Adipocyte (in vitro differentiated cells): ENCODE measurements around the gene CHMP4A.
"Not testable (repeated sequence)": the region's sequence is repeated elsewhere in the genome, so short reads cannot be mapped to it uniquely, and the experiment has no call there.

ENCODE experiments used
- DNase-seq: peaks from one replicate; pipeline ENCODE4 v3.0.0-alpha.2; 2015; ENCODE audit warnings: low read depth
- H3K27me3 ChIP-seq: replicated peaks from 2 replicates; pipeline ENCODE4 v1.7.0; 2013; ENCODE audit warnings: mild to moderate bottlenecking, low read length, moderate library complexity; ENCODE audit not compliant: control insufficient read depth, insufficient read depth
- H3K36me3 ChIP-seq: 2 replicates; pipeline ENCODE4 v1.7.0; 2013; ENCODE audit warnings: low read length, mild to moderate bottlenecking, moderate library complexity; ENCODE audit not compliant: control insufficient read depth, insufficient read depth, severe bottlenecking
- H3K4me1 ChIP-seq: 2 replicates; pipeline ENCODE4 v1.7.0; 2013; ENCODE audit warnings: mild to moderate bottlenecking, low read length, moderate library complexity; ENCODE audit not compliant: control insufficient read depth, insufficient read depth
- H3K4me3 ChIP-seq: 2 replicates; pipeline ENCODE4 v1.7.0; 2013; ENCODE audit warnings: mild to moderate bottlenecking, low read length, moderate library complexity
- H3K9ac ChIP-seq: 2 replicates; pipeline ENCODE4 v1.7.0; 2013; ENCODE audit warnings: mild to moderate bottlenecking, low read length, moderate library complexity
- H3K9me3 ChIP-seq: 2 replicates; pipeline ENCODE4 v1.7.0; 2013; ENCODE audit warnings: mild to moderate bottlenecking, low read length, moderate library complexity; ENCODE audit not compliant: control insufficient read depth

CHMP4A gene

DNA sequence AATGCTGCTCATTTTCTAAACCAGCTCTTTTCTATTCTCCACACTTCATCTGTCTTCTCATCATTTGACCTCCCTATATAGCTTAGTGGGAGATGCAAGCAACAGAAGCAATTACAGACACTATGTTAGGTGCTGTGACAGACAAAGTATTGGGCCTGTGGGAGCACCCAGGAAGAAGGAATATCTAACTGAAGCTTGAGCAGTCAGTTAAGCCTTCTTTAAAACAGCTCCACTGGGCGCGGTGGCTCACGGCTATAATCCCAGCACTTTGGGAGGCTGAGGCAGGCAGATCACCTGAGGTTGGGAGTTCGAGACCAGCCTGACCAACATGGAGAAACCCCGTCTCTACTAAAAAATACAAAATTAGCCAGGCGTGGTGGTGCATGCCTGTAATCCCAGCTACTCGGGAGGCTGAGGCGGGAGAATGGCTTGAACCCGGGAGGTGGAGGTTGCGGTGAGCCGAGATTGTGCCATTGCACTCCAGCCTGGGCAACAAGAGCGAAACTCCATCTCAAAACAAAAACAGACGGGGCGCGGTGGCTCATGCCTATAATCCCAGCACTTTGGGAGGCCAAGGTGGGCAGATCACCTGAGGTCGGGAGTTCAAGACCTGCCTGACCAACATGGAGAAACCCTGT lies 9.9 kb downstream of the CHMP4A start:
- not testable (repeated sequence) for H3K4me3 ChIP-seq, H3K9me3 ChIP-seq, H3K4me1 ChIP-seq, H3K9ac ChIP-seq, DNase-seq, H3K27me3 ChIP-seq
- peaks cover 49% of the 10 kb centered on the region for H3K36me3 ChIP-seq

DNA sequence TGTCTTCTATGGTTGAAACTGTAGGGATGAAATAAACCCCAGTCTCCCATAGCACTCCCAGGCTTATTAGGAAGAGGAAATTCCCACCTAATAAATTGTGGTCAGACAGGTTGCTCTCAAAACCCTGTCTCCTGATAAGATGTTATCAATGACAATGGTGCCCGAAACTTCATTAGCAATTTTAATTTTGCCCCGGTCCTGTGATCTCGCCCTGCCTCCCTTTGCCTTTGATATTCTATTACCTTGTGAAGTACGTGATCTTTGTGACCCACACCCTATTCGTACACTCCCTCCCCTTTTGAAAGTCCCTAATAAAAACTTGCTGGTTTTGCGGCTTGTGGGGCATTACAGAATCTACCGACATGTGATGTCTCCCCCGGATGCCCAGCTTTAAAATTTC lies 10.8 kb downstream of the CHMP4A start:
- not testable (repeated sequence) for H3K9ac ChIP-seq, H3K4me1 ChIP-seq, H3K27me3 ChIP-seq, H3K9me3 ChIP-seq, H3K4me3 ChIP-seq, DNase-seq
- peaks cover 41% of the 10 kb centered on the region for H3K36me3 ChIP-seq

DNA sequence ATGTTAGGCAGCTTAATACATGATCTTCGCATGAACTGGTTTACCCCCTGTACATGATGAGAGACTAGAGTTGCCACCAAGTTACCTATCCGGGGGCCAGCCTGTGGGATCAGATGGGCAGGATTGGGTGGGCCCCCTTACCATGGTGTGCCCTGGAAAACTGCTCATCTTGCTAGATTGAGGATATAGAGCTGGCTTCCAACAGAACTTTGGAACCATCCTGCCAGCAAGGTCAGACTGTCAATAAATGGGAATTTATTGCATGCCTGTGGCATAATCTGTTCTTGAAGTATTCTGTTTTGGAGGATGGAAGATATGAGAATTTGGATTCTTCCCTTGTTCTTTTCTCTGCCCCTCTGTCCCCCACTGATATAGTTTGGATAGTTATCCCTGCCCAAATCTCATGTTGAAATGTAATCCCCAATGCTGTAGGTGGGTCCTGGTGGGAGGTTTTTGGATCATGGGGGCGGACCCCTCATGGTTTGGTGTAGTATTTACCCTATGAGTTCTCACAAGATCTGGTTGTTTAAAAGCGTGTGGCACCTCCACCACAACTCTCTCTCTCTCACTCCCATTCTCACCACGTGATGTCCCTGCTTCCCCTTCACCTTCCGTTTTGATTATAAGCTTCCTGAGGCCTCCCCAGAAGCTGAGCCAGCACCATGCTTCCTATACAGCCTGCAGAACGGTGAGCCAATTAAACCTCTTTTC lies 14.3 kb downstream of the CHMP4A start:
- H3K36me3 ChIP-seq = peaks cover 11% of the 10 kb centered on the region
- H3K4me1 ChIP-seq = peaks cover 17% of the 10 kb centered on the region
- no peaks in the 10 kb centered on the region for H3K27me3 ChIP-seq
- no peaks in the 10 kb centered on the region for H3K9me3 ChIP-seq
- H3K4me3 ChIP-seq = no peak overlapping the region
- no peak overlapping the region for H3K9ac ChIP-seq
- no peak for DNase-seq

DNA sequence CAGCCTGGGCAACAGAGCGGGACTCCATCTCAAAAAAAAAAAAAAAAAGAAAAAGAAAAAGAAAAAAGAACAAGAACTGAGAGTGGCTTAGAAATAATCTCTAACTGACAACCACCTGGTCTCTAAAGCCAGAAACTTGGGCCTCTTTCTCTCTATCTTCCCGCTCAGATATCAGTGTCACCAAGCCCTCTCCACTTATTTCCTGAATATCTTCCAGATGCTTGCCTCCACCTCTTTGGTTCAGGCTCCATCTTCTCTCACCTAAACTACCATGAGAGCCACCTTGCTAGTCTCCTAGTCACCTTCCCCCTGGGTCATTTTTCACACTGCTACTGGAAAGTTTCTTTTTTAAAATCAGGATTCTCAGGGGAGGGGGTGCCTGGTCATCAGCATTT lies 16.2 kb downstream of the CHMP4A start:
- Histone ChIP-seq H3K36me3 (peaks cover 15% of the 10 kb centered on the region), H3K27me3 (no peaks in the 10 kb centered on the region), H3K9ac (no peak overlapping the region), H3K4me3 (no peak overlapping the region), H3K9me3 (no peaks in the 10 kb centered on the region), H3K4me1 (peaks cover 19% of the 10 kb centered on the region)
- no peak for DNase-seq

DNA sequence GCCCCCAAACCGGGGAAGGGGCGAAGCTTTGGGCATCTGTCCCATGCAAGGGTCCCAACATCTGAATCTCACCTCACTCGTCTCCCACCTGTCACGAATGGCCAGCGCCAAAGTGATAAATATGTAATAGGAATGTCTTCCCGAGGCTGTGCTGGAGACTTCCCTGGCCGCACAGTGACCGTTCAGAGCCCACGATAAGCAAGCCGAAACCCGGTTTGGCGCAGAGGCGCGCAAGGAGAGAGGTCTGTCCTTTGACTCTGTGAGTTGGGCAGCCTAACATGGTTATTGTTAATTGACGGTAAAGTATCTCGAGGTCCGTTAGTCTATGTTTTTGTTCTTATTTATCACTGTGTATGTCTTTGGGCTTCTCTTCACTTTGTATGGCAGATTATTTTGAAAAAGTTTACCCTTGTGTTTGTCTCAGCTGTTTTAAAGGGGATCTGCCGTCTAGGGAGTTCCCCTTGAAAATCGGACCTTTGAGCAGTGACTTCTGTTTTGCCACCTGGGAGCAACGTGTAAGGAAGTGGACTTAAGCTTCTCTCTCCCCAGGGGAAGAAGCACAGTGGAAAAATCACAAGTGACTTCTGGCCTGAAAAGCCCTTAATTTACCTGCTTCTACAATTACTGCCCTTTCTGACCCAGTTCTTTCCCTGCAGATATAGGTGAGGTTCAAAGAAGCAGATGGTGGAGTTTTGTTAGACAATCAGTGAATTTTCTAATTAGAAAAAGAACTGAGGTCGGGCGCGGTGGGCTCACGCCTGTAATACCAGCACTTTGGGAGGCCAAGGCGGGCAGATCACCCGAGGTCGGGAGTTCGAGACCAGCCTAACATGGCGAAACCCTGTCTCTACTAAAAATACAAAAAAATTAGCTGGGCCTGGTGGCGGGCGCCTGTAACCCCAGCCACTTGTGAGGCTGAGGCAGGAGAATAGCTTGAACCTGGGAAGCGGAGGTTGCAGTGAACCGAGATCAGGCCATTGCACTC lies 16.9 kb downstream of the CHMP4A start:
- H3K9ac ChIP-seq = peak overlapping the region; percentile 99
- peak overlapping the region; percentile 97 for H3K4me3 ChIP-seq
- no peaks in the 10 kb centered on the region for H3K27me3 ChIP-seq
- DNase-seq = peak; percentile 63
- H3K9me3 ChIP-seq = no peaks in the 10 kb centered on the region
- peaks cover 19% of the 10 kb centered on the region for H3K4me1 ChIP-seq
- peaks cover 12% of the 10 kb centered on the region for H3K36me3 ChIP-seq

DNA sequence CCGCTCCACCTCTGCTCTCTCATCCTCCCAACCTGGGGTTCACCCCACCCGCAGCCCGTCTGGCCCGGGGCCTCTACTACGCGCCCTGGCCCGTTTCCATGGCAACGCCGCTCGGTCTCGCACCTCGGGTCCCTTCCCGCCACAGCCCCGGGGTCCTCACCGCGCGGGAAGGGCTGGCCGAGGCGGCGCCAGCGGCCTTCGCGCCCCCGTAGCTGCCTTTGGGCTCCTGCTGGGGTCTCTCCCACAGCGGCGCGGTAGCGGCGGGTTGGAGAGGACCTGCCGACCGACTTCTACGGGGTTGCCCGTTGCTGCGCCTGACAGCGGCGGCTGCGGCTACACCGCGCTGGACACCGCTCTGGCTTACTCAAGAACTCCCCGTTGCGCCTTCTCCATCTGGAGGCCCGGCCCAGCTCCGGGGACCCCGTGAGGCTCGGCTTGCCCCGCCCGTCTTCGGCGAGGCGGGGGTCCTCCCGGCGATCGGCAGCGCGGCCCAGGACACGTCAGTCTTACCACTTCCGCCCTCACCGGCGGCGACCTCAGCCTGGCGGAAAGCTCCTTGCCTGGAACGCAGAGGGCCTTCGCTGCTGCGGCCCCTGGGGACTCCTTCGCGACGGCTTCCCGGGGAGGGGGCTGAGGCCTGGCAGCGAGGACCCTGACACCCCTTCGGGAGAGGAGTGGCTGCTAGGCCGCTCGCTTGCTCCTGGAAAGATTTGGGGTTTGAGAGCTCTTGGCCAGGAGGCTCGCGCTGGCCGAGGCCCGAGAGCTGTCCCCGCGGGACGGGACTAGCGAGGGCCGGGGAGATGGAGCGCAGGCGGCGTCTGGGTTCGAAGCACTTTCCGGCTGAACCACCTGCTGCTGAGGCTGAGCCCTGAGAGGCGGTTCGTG lies 17.9 kb downstream of the CHMP4A start, which contains the start of gene TM9SF1:
Gene TM9SF1, minus strand, starts transcription at position 256 of the 885 bp plus-strand sequence. CDS start 422 bp downstream, outside the sequence.
- H3K9ac ChIP-seq = peak within 1 kb of the TSS; percentile 99
- peaks cover 19% of the 10 kb centered on the region for H3K4me1 ChIP-seq
- no peaks in the 10 kb centered on the region for H3K27me3 ChIP-seq
- no peaks in the 10 kb centered on the region for H3K9me3 ChIP-seq
- peak within 1 kb of the TSS; percentile 97 for H3K4me3 ChIP-seq
- DNase-seq = peak; percentile 92
- H3K36me3 ChIP-seq = peaks cover 14% of the 10 kb centered on the region

DNA sequence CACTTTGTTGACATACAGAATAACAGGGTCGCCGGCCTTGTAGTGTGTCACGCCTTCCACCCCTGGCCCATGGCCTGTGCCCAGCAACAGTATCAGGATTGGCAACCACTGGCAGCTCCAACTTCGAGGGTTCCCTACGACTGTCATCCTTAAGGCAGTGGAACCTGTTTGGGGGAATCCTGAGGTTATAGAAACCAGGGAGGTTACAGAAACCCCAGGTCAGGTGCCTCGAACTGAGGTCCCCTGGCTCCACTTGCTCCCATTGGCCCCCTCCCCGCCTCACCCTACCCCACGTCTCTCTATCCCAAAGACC lies 18.5 kb downstream of the CHMP4A start:
- Histone ChIP-seq H3K27me3 (no peaks in the 10 kb centered on the region), H3K4me1 (peaks cover 19% of the 10 kb centered on the region), H3K9ac (peak overlapping the region; percentile 99), H3K36me3 (peaks cover 14% of the 10 kb centered on the region), H3K9me3 (no peaks in the 10 kb centered on the region), H3K4me3 (peak overlapping the region; percentile 97)
- DNase-seq = no peak

DNA sequence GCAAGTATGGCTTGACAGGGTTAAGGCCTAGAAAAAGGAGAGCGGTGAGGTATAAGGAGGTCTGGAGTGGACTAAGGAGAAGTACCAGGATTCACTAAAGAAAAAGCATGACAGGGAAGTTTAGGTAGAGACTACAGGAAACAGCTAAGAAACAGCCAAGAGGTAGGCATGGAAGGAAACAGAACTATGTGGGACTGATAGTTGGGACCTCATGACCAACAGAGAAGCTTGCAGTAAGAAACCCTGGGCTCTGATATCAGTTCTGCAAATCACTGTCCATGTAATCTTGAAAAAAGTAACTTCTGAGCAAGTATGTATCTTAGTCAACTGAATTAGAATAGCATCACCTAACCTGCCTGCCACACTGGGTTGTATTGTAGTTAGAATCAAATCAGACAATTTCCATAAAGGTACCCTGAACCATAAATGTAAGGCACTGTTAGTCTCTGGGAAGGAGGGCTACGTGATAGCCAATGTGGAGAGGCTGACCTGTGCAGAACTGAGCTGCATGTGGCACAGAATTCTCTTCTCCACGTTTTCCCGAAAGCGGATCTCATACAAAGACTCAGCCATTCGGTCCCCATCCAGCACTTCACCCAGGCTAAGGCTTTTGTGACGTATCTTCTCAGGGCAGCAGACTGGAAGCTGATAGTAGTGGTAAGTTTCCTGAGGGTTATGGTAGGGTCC lies 19.0 kb downstream of the CHMP4A start:
- no peak for DNase-seq
- Histone ChIP-seq H3K4me3 (peak overlapping the region; percentile 97), H3K9ac (peak overlapping the region; percentile 99), H3K9me3 (no peaks in the 10 kb centered on the region), H3K27me3 (no peaks in the 10 kb centered on the region), H3K4me1 (peaks cover 21% of the 10 kb centered on the region), H3K36me3 (peaks cover 14% of the 10 kb centered on the region)

DNA sequence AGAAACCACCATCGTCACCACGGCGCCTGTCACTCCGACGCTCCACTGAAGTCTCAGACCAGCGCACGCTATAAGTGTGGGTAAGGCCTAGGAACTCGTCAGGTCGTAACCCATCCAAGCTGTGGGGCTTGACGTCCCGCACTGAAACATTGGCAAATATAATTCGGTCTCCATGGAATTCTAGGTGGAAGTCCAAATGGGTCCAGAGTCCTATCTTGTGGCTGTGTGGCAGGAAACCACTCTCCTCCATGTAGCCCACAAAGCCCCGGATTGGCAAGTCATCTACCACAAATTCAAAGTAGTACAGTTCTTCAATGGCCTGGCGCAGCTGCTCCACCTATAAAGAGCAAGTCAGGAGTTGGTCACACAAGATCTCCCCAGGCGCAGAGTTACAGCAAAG lies 20.4 kb downstream of the CHMP4A start:
- DNase-seq = no peak
- Histone ChIP-seq H3K27me3 (no peaks in the 10 kb centered on the region), H3K36me3 (peaks cover 14% of the 10 kb centered on the region), H3K9ac (no peak overlapping the region), H3K4me3 (no peak overlapping the region), H3K9me3 (no peaks in the 10 kb centered on the region), H3K4me1 (peaks cover 27% of the 10 kb centered on the region)

DNA sequence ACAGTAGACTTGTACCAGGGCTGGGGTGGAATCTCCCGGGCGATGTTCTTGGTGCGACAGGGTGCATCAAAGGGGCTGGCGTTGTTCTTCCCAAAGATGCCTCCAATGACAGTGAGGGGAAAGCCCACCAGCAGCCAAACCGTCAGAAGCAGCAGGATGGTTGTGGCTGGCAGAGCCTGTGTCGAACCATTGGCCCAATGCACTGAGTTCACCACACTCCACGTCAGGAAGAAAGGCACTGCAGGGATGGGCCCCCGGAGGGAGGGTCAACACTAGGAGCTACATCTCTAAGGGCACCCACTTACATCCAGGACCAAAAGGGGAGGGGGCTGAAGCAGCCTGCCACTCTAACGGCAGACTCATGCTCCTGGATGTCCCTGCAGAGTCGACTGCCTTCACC lies 22.9 kb downstream of the CHMP4A start:
- Histone ChIP-seq H3K9me3 (no peaks in the 10 kb centered on the region), H3K36me3 (peaks cover 35% of the 10 kb centered on the region)

More for the DNA sequence above, 22.9 kb downstream of the CHMP4A start:
- no peak for DNase-seq
- no peak overlapping the region for H3K4me3 ChIP-seq
- no peak overlapping the region for H3K9ac ChIP-seq
- no peaks in the 10 kb centered on the region for H3K27me3 ChIP-seq
- peaks cover 31% of the 10 kb centered on the region for H3K4me1 ChIP-seq
